Right renal pelvis (tissue), 4 donors: Measurements from ENCODE around the gene GNB1. TPM values are rescaled to one million over a fixed set of nuclear protein-coding genes. Genes with fewer than 3 reads are reported as not detected.
"Not testable (repeated sequence)": the region's sequence is repeated elsewhere in the genome, so short reads cannot be mapped to it uniquely, and the experiment has no call there.

Source experiments
- DNase-seq, 4 donors: peaks; one replicate each; pipeline ENCODE4 v3.0.0-alpha.2; 2013; ENCODE audit warnings: low read depth in 4 of 4, low spot score in 3 of 4, missing footprints in 1 of 4
- polyA plus RNA-seq, 4 donors: library from polyadenylated mRNA; unstranded; fragments of 120-200 nt; gene quantifications; one replicate each; pipeline ENCODE4 v1.2.1, GENCODE V29; 2013; ENCODE audit not compliant: insufficient read length in 4 of 4

GNB1 gene
- polyA plus RNA-seq, 4 donors: 287 to 307 (median 292) TPM

GRCh38 chr1:1752636-1753606, 138.0 kb downstream of the GNB1 start:
- no peak for DNase-seq

- DNase-seq: no peak
These were observed 138.7 kb downstream of the GNB1 start for GRCh38 chr1:1752190-1752589.

DNA sequence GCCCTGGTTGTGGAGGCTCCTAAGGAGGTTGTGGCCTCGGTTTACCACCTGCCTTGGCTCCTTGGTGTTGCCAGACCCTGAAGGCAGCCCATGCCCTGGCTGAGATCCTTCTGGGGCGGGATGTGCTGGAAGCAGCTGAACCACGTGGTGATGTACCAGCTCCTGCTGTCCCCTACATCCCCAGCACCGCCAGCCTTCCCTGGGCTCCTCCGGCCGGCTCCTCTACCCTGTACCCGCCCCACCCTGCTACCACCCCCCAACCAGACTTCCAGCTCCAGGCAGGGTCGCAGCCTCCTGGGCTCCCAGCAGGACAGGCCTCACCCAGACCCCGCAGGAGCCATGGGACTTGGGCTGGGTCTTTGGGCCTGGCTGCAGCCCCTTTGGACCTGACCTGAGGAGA, 140.9 kb downstream of the GNB1 start:
- DNase-seq: not testable (repeated sequence)

- no peak for DNase-seq
These were observed 142.1 kb downstream of the GNB1 start for GRCh38 chr1:1748686-1749321.

DNA sequence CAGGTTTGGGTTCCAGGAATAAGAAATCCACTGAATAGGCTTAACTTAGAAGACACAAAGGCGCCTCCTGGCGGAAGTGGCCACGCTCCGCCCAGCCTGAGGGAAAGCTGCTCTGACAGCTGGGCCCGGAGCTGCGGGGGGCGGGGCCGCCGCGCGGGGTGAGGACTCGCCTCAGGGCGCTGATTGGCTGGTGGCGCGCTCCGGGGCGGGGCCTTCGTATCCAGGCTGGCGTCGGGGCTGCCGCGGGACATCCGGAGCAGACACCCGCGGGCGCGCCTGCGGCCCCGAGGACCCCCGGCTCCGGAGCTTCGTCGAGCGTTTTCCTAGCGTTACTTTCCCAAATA, 144.3 kb downstream of the GNB1 start:
- DNase-seq: not testable (repeated sequence)

DNA sequence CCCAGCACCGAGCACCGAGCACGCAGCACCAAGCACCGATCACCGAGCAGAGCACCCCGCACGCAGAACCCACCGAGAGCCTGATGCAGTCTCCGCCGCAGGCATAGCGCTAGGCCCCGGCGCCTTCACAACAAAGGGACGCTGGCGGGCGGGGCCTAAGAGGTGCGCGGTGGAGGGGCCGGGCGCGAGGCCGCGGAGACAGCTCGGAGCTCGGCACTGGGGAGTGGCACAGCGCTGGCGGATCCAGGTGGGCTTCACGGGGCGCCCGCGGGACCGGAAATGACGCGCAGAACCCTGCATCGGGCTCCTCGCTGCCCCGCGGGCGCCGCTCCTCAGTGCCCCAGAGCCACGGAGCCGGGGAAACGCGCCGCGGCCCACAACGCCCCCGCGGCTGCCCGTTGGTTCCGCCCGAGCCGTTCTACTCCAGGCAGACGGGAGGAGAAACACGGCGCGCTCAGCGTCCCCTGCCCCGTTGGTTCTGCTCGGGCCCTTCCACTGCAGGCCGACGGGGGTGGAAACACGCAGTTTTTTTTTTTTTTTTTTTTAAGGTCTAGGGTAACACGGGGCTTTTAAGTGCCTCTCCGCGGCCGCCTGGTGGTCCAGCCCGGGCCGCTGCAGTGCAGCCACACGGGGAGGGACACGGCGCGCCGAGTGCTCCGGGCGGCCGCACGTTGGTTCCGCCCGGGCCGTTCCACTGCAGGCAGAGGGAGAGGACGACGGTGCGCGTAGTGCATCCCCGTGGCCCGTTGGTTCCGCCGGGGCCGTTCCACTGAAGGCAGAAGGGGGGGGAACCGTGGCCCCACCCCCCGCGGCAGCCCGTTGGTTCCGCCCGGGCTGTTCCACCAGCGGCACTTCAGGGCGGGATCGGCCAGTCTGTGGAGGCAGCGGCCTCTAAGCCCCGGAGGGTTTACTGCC, 145.0 kb downstream of the GNB1 start:
- DNase-seq: peak in 3 of 4 donors; percentile 28 to 68 (median 63)

- DNase-seq: not testable (repeated sequence)
These were observed 148.4 kb downstream of the GNB1 start for GRCh38 chr1:1742529-1742928.

- DNase-seq: not testable (repeated sequence)
These were observed 149.9 kb downstream of the GNB1 start for GRCh38 chr1:1741013-1741412.

DNA sequence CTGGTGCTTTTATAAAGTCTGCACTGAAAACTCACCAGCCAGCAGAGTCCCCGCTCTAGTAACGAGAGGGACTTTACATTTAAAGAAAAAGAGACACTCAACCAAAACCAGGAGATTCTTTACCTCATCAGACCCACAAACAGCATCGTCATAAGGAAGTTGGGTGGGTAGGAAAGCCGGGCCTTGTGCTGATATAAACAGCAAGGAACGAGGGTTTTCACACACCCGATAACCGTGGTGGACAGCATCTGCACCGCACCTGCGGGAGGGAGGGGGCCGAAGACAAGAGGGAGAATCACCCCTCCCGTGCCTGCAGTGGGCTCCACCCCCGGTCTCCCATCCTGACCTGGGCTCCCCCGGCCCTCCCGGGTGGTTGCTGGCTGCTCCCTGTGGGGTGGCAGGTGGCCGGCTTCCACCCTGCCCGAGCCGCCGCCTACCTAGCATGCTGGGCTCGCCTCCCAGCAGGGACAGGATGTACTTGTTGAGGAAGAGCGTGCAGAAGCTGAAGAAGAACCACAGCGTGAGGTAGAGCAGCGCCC, 152.0 kb downstream of the GNB1 start:
- DNase-seq: not testable (repeated sequence)

DNA sequence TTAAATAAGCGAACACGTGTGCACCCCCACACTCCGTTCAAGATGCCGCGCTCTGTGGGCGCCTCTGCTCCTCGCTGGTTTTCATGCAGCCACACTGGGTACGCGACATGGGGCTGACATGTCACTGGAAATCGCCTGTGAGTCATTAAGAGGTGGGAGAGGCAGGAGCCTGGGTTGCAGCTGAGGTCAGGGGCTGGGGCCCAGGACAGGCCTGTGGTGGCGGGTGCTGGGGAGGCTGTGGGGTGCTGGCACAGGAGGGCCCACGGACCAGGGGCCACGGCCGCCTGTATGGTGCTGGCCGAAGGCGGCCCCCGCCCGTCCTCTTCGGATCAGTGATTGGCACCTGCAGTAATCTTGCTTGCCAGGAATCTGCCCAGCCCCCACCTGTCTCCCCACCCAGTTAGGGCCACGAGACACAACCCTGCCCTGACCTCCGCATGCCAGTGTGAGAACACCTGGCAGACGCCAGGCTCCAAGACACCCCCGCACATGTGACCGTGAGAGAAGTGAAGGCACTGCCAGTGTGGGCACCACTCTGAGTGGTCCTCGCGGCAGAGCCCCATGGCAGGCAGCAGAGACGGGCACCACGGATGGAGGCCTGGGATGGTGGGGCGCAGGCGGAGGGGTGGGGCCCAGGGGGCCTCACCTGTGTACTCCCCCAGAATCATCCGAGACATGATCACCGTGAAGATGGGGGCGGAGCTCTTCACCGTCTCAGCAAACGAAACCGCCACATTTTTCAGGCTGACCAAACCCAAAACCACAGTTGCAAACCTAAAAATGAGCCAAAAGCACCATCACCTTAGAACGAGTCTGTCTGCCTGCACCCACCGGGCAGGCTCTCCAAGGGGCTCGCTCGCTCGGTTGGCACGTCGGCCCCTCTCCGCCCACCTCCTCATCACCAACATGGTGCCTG, 153.0 kb downstream of the GNB1 start:
- DNase-seq: not testable (repeated sequence)

Other genes with a start within 250 kb of the GNB1 start
- 10 to 100 TPM; 38.0 to 42.2 (median 40.9) TPM for gene CDK11B, start 232.1 kb downstream of the GNB1 start, polyA plus RNA-seq
- gene SLC35E2B, start 198.3 kb downstream of the GNB1 start, polyA plus RNA-seq: 10 to 100 TPM; 68.3 to 81.6 (median 70.9) TPM
- 10 to 100 TPM; 22.7 to 34.9 (median 28.6) TPM for gene CDK11A, start 166.7 kb downstream of the GNB1 start, polyA plus RNA-seq
- 10 to 100 TPM; 43.4 to 52.3 (median 46.7) TPM for gene NADK, start 112.6 kb downstream of the GNB1 start, polyA plus RNA-seq
- gene CALML6, start 24.2 kb upstream of the GNB1 start, polyA plus RNA-seq: 1 to 10 TPM in 1 of 4 donors, under 1 TPM in 3; 0.22 to 1.1 (median 0.56) TPM
- 1 to 10 TPM; 1.1 to 2.0 (median 1.7) TPM for gene TMEM52, start 28.2 kb upstream of the GNB1 start, polyA plus RNA-seq
- under 1 TPM; 0.29 to 0.69 (median 0.43) TPM for gene CFAP74, start 112.7 kb upstream of the GNB1 start, polyA plus RNA-seq
- gene GABRD, start 128.3 kb upstream of the GNB1 start, polyA plus RNA-seq: 1 to 10 TPM; 1.3 to 3.1 (median 1.7) TPM
- 10 to 100 TPM; 32.8 to 37.0 (median 34.0) TPM for gene PRKCZ, start 159.3 kb upstream of the GNB1 start, polyA plus RNA-seq